ENCODE measurements around the gene ANKRD11.

DNA sequence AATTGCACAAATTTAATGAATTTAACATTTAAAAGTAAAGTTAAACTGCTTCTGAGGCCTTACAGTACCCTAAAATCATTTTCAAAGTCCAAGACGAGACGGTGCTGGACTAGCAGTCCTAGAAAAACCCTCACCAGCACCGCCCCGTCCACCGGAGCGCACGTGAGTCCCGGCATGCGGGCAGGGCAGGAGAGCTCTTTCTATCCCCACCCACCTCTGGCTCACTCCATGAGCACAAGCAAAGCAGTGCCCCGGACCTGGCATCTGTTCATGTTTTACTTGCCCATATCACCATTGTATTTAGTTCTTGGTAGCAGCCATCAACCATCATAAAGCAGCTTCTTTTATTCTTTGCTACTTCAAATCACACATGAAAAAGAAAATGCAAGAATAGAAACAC lies 41.7 kb downstream of the ANKRD11 start:
- TF ChIP-seq CTCF (IDR thresholded peaks at IDR 0.05) (no peak), ZFX (IDR thresholded peaks at IDR 0.05; ENCODE audit: borderline replicate concordance) (no peak)

Measured in 22Rv1 (cell line).